GM23338 (cell line): ENCODE measurements around the gene FAT1. TPM values are rescaled to one million over a fixed set of nuclear protein-coding genes. Genes with fewer than 3 reads are reported as not detected.

ENCODE experiments used
- ATAC-seq: fragments of 200-7000 bp; cut with Tn5 transposase; 3 replicates; pipeline ENCODE4 v1.9.1; 2020
- DNase-seq: peaks from one replicate; pipeline ENCODE4 v3.0.0-alpha.2; 2015; ENCODE audit warnings: low spot score
- H2AFZ ChIP-seq: fragments of 200-600 bp; sonication (generic); 2 replicates; pipeline ENCODE4 v1.8.0; 2016; ENCODE audit warnings: antibody characterized with exemption, mild to moderate bottlenecking, moderate library complexity
- H3F3A ChIP-seq: fragments of 200-600 bp; sonication (generic); replicated peaks from 2 replicates; pipeline ENCODE4 v1.8.0; 2017; ENCODE audit warnings: antibody characterized with exemption, mixed run types, low read depth
- H3K27ac ChIP-seq: fragments of 200-600 bp; sonication (generic); 2 replicates; pipeline ENCODE4 v1.6.1; 2016; ENCODE audit warnings: low read depth
- H3K27me3 ChIP-seq: fragments of 200-600 bp; sonication (generic); 2 replicates; pipeline ENCODE4 v1.8.0; 2016; ENCODE audit warnings: mild to moderate bottlenecking, mixed run types, moderate library complexity; ENCODE audit not compliant: insufficient read depth
- H3K36me3 ChIP-seq: fragments of 200-600 bp; sonication (generic); 2 replicates; pipeline ENCODE4 v1.8.0; 2016; ENCODE audit warnings: mild to moderate bottlenecking; ENCODE audit not compliant: insufficient read depth
- H3K4me1 ChIP-seq: fragments of 200-600 bp; sonication (generic); 2 replicates; pipeline ENCODE4 v1.8.0; 2016; ENCODE audit warnings: mild to moderate bottlenecking, moderate library complexity; ENCODE audit not compliant: insufficient read depth
- H3K4me2 ChIP-seq: fragments of 200-600 bp; sonication (generic); 2 replicates; pipeline ENCODE4 v1.7.1; 2017; ENCODE audit warnings: mixed run types
- H3K4me3 ChIP-seq: fragments of 200-600 bp; sonication (generic); 2 replicates; pipeline ENCODE4 v1.6.1; 2016; ENCODE audit warnings: mixed run types
- H3K79me2 ChIP-seq: fragments of 200-600 bp; sonication (generic); replicated peaks from 2 replicates; pipeline ENCODE4 v1.8.0; 2017; ENCODE audit warnings: mild to moderate bottlenecking; ENCODE audit not compliant: insufficient read depth
- H3K9me2 ChIP-seq: fragments of 200-600 bp; sonication (generic); 2 replicates; pipeline ENCODE4 v1.8.0; 2017; ENCODE audit not compliant: insufficient read depth
- H4K20me1 ChIP-seq: fragments of 200-600 bp; sonication (generic); replicated peaks from 2 replicates; pipeline ENCODE4 v1.8.0; 2017; ENCODE audit warnings: mild to moderate bottlenecking; ENCODE audit not compliant: insufficient read depth
- H3K27ac Mint-ChIP-seq: 2 replicates; pipeline ENCODE4 v1.8.0; 2020; ENCODE audit warnings: inconsistent platforms, mild to moderate bottlenecking, moderate library complexity, mixed read lengths
- H3K27me3 Mint-ChIP-seq: 3 replicates; pipeline ENCODE4 v1.8.0; 2022; ENCODE audit warnings: low read depth, mild to moderate bottlenecking, moderate library complexity, mixed read lengths, inconsistent platforms; ENCODE audit not compliant: insufficient read depth, poor library complexity
- H3K36me3 Mint-ChIP-seq: 3 replicates; pipeline ENCODE4 v1.8.0; 2021; ENCODE audit warnings: low read depth, mild to moderate bottlenecking, inconsistent platforms, moderate library complexity, mixed read lengths
- H3K4me1 Mint-ChIP-seq: 3 replicates; pipeline ENCODE4 v1.8.0; 2020; ENCODE audit warnings: mild to moderate bottlenecking, inconsistent platforms, mixed read lengths
- H3K4me3 Mint-ChIP-seq: 3 replicates; pipeline ENCODE4 v1.8.0; 2021; ENCODE audit warnings: moderate library complexity, mild to moderate bottlenecking, inconsistent platforms, mixed read lengths
- H3K9me3 Mint-ChIP-seq: 3 replicates; pipeline ENCODE4 v1.8.0; 2020; ENCODE audit warnings: moderate library complexity, mild to moderate bottlenecking, inconsistent platforms, mixed read lengths
- CREB1 ChIP-seq: fragments of 250-450 bp; sonication (Bioruptor Pico); IDR thresholded peaks from 2 replicates; pipeline ENCODE4 v1.5.0; 2020; ENCODE audit warnings: low read depth, mild to moderate bottlenecking, moderate library complexity
- EZH2 ChIP-seq: fragments of 200-600 bp; sonication (generic); IDR thresholded peaks from one replicate; pipeline ENCODE4 v1.8.0; 2017; ENCODE audit warnings: antibody characterized with exemption, mild to moderate bottlenecking, low read depth; ENCODE audit not compliant: unreplicated experiment
- EZH2phosphoT487 ChIP-seq: fragments of 200-600 bp; sonication (generic); IDR thresholded peaks from one replicate; pipeline ENCODE4 v1.8.1; 2018; ENCODE audit warnings: antibody characterized with exemption; ENCODE audit not compliant: unreplicated experiment
- JUNB ChIP-seq: IDR thresholded peaks from one replicate; pipeline ENCODE4 v1.6.1; 2016; ENCODE audit warnings: antibody characterized with exemption; ENCODE audit not compliant: unreplicated experiment
- NANOG ChIP-seq: IDR thresholded peaks from 2 replicates; pipeline ENCODE4 v1.6.1; 2016; ENCODE audit warnings: antibody characterized with exemption, borderline replicate concordance
- POLR2AphosphoS5 ChIP-seq: IDR thresholded peaks from 2 replicates; pipeline ENCODE4 v1.6.1; 2016; ENCODE audit warnings: antibody characterized with exemption, low read depth
- REST ChIP-seq: IDR thresholded peaks from one replicate; pipeline ENCODE4 v1.6.1; 2018; ENCODE audit warnings: antibody characterized with exemption; ENCODE audit not compliant: unreplicated experiment
- STAT1 ChIP-seq: IDR thresholded peaks from one replicate; pipeline ENCODE4 v1.6.1; 2016; ENCODE audit warnings: antibody characterized with exemption; ENCODE audit not compliant: unreplicated experiment
- ZNF114 ChIP-seq: fragments of 250-450 bp; sonication (Bioruptor Pico); IDR thresholded peaks from 2 replicates; pipeline ENCODE4 v1.5.0; 2020; ENCODE audit warnings: mild to moderate bottlenecking, moderate library complexity
- ZNF331 ChIP-seq: fragments of 250-450 bp; sonication (Bioruptor Pico); IDR thresholded peaks from 2 replicates; pipeline ENCODE4 v1.5.0; 2020; ENCODE audit warnings: low read depth, mild to moderate bottlenecking, moderate library complexity
- polyA plus RNA-seq: library from polyadenylated mRNA; unstranded; fragments of >200 nt; fragmentation: Nextera tagmentation; extraction: Ambion mirVana; gene quantifications from 2 replicates; pipeline ENCODE4 v1.2.1, GENCODE V29; 2016
- total RNA-seq: library from RNA; depleted of rRNA; stranded (reverse); fragments of >200 nt; shearing (Covaris generic); gene quantifications from 2 replicates; pipeline ENCODE4 v1.2.3, GENCODE V29; 2014
- TF ChIP-seq, protein P1 (sequence below), 2 experiments: fragments of 200-600 bp in 1 of 2; sonication (generic) in 1 of 2; conservative IDR thresholded peaks; 2 replicates each; pipeline versions ENCODE4 v1.5.1 to v1.6.1; 2016 to 2017; ENCODE audit warnings: antibody characterized with exemption in 2 of 2, low read depth in 2 of 2, mild to moderate bottlenecking in 2 of 2, moderate library complexity in 1 of 2

Gene FAT1
- total and polyA plus RNA-seq, 2 experiments from 2014 or later, result 37.6 to 137 TPM

- H3K4me3 Mint-ChIP-seq, result no peak overlapping the region
- H3K4me1 Mint-ChIP-seq, result peaks cover 10% of the 10 kb centered on the region; the same call in 2 of the 3 replicates
- Histone ChIP-seq H2AFZ (no peak overlapping the region), H3K4me1 (no peaks in the 10 kb centered on the region; the same call in 1 of the 2 replicates), H3K36me3 (peaks cover 21% of the 10 kb centered on the region), H3K4me2 (no peak overlapping the region), H3K27me3 (no peaks in the 10 kb centered on the region), H3K9me2 (no peaks in the 10 kb centered on the region), H3K4me3 (no peak overlapping the region), H3K27ac (no peak overlapping the region), H4K20me1 (no peaks in the 10 kb centered on the region), H3F3A (no peaks in the 10 kb centered on the region), H3K79me2 (no peaks in the 10 kb centered on the region)
- peaks cover 58% of the 10 kb centered on the region for H3K36me3 Mint-ChIP-seq
- peaks cover 6% of the 10 kb centered on the region for H3K27me3 Mint-ChIP-seq
- TF ChIP-seq POLR2AphosphoS5, result no peak
- ATAC-seq (peak; percentile 36; the same call in 1 of the 3 replicates), DNase-seq (no peak)
- H3K9me3 Mint-ChIP-seq, result no peaks in the 10 kb centered on the region
- H3K27ac Mint-ChIP-seq, result no peak overlapping the region
Measured at GRCh38 chr4:186593587-186593973, 130.1 kb downstream of the FAT1 start.

DNA sequence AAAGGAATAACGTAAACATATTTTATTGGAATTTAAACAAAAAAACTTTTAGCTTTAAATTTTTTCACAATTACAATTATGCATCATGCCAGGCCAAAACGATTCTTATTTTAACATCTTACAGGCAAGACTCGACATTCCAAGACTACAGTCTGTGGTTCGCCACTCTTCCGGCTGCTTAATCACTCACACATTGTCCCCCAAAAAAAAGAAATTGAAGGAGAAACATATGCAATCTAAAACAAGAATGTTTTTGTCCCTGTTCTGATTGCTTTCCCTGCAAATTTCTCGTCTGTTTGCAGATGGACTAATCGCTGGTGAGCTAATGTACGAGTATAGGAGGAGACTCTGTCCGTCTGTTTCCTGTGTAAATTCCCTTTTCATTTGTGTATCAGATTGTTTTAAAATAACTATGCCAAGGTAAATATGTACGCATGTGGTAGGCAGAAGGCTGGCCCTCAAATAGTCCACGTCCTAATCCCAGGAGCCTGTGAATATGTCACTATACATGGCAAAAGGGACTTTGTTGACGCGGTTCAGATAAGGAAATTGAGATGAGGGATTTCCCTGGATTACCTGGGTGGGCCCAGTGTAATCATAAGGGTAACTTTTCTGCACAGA lies 130.6 kb downstream of the FAT1 start:
- no peak for ATAC-seq
- TF ChIP-seq ZNF114 (CRISPR knock-in tag) (no peak), POLR2AphosphoS5 (no peak), REST (no peak), CREB1 (no peak), JUNB (no peak), STAT1 (no peak), EZH2phosphoT487 (no peak), EZH2 (no peak), NANOG (no peak), ZNF331 (CRISPR knock-in tag) (no peak)
- TF ChIP-seq, protein P1, sequence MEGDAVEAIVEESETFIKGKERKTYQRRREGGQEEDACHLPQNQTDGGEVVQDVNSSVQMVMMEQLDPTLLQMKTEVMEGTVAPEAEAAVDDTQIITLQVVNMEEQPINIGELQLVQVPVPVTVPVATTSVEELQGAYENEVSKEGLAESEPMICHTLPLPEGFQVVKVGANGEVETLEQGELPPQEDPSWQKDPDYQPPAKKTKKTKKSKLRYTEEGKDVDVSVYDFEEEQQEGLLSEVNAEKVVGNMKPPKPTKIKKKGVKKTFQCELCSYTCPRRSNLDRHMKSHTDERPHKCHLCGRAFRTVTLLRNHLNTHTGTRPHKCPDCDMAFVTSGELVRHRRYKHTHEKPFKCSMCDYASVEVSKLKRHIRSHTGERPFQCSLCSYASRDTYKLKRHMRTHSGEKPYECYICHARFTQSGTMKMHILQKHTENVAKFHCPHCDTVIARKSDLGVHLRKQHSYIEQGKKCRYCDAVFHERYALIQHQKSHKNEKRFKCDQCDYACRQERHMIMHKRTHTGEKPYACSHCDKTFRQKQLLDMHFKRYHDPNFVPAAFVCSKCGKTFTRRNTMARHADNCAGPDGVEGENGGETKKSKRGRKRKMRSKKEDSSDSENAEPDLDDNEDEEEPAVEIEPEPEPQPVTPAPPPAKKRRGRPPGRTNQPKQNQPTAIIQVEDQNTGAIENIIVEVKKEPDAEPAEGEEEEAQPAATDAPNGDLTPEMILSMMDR (conservative IDR thresholded peaks at IDR 0.05; ENCODE audit: low read depth in 2 of 2), result no peak

More for the DNA sequence above, 130.6 kb downstream of the FAT1 start:
- H3K4me3 Mint-ChIP-seq, result no peak overlapping the region
- Histone ChIP-seq H3F3A (no peaks in the 10 kb centered on the region), H3K4me1 (no peaks in the 10 kb centered on the region; the same call in 1 of the 2 replicates), H3K4me3 (no peak overlapping the region), H3K9me2 (no peaks in the 10 kb centered on the region), H3K27me3 (no peaks in the 10 kb centered on the region), H4K20me1 (no peaks in the 10 kb centered on the region), H3K79me2 (no peaks in the 10 kb centered on the region), H2AFZ (no peak overlapping the region), H3K27ac (0 out of 2 replicates have a peak overlapping the region, but pooled peaks have one; percentile 50), H3K36me3 (peaks cover 21% of the 10 kb centered on the region), H3K4me2 (no peak overlapping the region)
- no peaks in the 10 kb centered on the region for H3K9me3 Mint-ChIP-seq
- H3K27me3 Mint-ChIP-seq, result peaks cover 6% of the 10 kb centered on the region
- no peak overlapping the region for H3K27ac Mint-ChIP-seq
- H3K4me1 Mint-ChIP-seq, result peaks cover 10% of the 10 kb centered on the region; the same call in 2 of the 3 replicates
- no peak for DNase-seq
- H3K36me3 Mint-ChIP-seq, result peaks cover 62% of the 10 kb centered on the region
